Stimulated activated CD4-positive, alpha-beta T cell treated with anti-CD3 and anti-CD28 coated beads, Interleukin-15, amount 100 ng/mL, for 24 hours (primary cell): ENCODE measurements around the gene ETFB.

Experiments used
- DNase-seq: peaks from one replicate; pipeline ENCODE4 v3.0.0-alpha.2; 2020

Gene ETFB

GRCh38 chr19:51325161-51325976 is 40.8 kb downstream of the ETFB start:
- peak; percentile 30 for DNase-seq

GRCh38 chr19:51324167-51324481 is 42.1 kb downstream of the ETFB start:
- DNase-seq, result no peak

GRCh38 chr19:51323481-51324166 is 42.6 kb downstream of the ETFB start:
- no peak for DNase-seq

- DNase-seq, result no peak
These were observed 44.4 kb downstream of the ETFB start for GRCh38 chr19:51321799-51322198.

- no peak for DNase-seq
These were observed 45.9 kb downstream of the ETFB start for GRCh38 chr19:51320280-51320657.

GRCh38 chr19:51319649-51320279 is 46.4 kb downstream of the ETFB start:
- no peak for DNase-seq

GRCh38 chr19:51318687-51319648 is 47.2 kb downstream of the ETFB start:
- DNase-seq, result no peak

- no peak for DNase-seq
These were observed 48.2 kb downstream of the ETFB start for GRCh38 chr19:51317968-51318367.

GRCh38 chr19:51317376-51317775 is 48.8 kb downstream of the ETFB start:
- no peak for DNase-seq

GRCh38 chr19:51316688-51317087 is 49.5 kb downstream of the ETFB start:
- DNase-seq, result no peak

GRCh38 chr19:51311351-51312257 is 54.6 kb downstream of the ETFB start, which contains the start of gene IGLON5:
TSS of gene IGLON5 (plus strand) at chr19:51311644. CDS start at chr19:51311848, 204 bp downstream.
- DNase-seq, result no peak

GRCh38 chr19:51305479-51305878 is 60.7 kb downstream of the ETFB start:
- no peak for DNase-seq

- no peak for DNase-seq
These were observed 64.9 kb downstream of the ETFB start for GRCh38 chr19:51301266-51301665.

GRCh38 chr19:51297406-51297805 is 68.8 kb downstream of the ETFB start:
- DNase-seq, result no peak

- DNase-seq, result no peak
These were observed 69.7 kb downstream of the ETFB start for GRCh38 chr19:51296336-51297093.

GRCh38 chr19:51295382-51296126 is 70.6 kb downstream of the ETFB start:
- no peak for DNase-seq
